ENCODE measurements around the gene SMPD2. TPM values are rescaled to one million over a fixed set of nuclear protein-coding genes. Genes with fewer than 3 reads are reported as not detected.

The SMPD2 gene
- total RNA-seq, 1 donor from 2014 or later, result 9.8 TPM

- DNase-seq (ENCODE audit: low spot score in 2 of 2, unreplicated experiment in 2 of 2), result no peak
- H3K4me3 Mint-ChIP-seq, result no peak overlapping the region
- H3K27me3 Mint-ChIP-seq (ENCODE audit: low read depth), result no peaks in the 10 kb centered on the region
- H3K27ac Mint-ChIP-seq, result no peak overlapping the region
- H3K4me1 Mint-ChIP-seq, result peaks cover 6% of the 10 kb centered on the region
- H3K36me3 Mint-ChIP-seq, result peaks cover 40% of the 10 kb centered on the region
- H3K9me3 Mint-ChIP-seq, result no peaks in the 10 kb centered on the region
- TF ChIP-seq CTCF (IDR thresholded peaks at IDR 0.05; ENCODE audit: unreplicated experiment), result no peak
Measured at GRCh38 chr6:109473120-109473519, 32.6 kb downstream of the SMPD2 start.

GRCh38 chr6:109474995-109475394 lies 34.5 kb downstream of the SMPD2 start:
- H3K4me1 Mint-ChIP-seq, result peaks cover 21% of the 10 kb centered on the region
- no peak for DNase-seq (ENCODE audit: low spot score in 2 of 2, unreplicated experiment in 2 of 2)
- H3K36me3 Mint-ChIP-seq, result peaks cover 46% of the 10 kb centered on the region
- no peak overlapping the region for H3K27ac Mint-ChIP-seq
- no peaks in the 10 kb centered on the region for H3K9me3 Mint-ChIP-seq
- no peak for TF ChIP-seq CTCF (IDR thresholded peaks at IDR 0.05; ENCODE audit: unreplicated experiment)
- H3K27me3 Mint-ChIP-seq (ENCODE audit: low read depth), result no peaks in the 10 kb centered on the region
- no peak overlapping the region for H3K4me3 Mint-ChIP-seq

- Mint-ChIP-seq H3K4me3 (no peak overlapping the region), H3K27ac (no peak overlapping the region), H3K36me3 (peaks cover 50% of the 10 kb centered on the region), H3K9me3 (no peaks in the 10 kb centered on the region), H3K4me1 (peaks cover 25% of the 10 kb centered on the region), H3K27me3 (ENCODE audit: low read depth) (no peaks in the 10 kb centered on the region)
- no peak for TF ChIP-seq CTCF (IDR thresholded peaks at IDR 0.05; ENCODE audit: unreplicated experiment)
- DNase-seq (ENCODE audit: low spot score in 2 of 2, unreplicated experiment in 2 of 2), result no peak
Measured at GRCh38 chr6:109475625-109476024, 35.1 kb downstream of the SMPD2 start.

GRCh38 chr6:109477184-109477583 lies 36.7 kb downstream of the SMPD2 start:
- no peak for TF ChIP-seq CTCF (IDR thresholded peaks at IDR 0.05; ENCODE audit: unreplicated experiment)
- Mint-ChIP-seq H3K9me3 (no peaks in the 10 kb centered on the region), H3K4me1 (peaks cover 36% of the 10 kb centered on the region), H3K27me3 (ENCODE audit: low read depth) (no peaks in the 10 kb centered on the region), H3K36me3 (peaks cover 46% of the 10 kb centered on the region), H3K4me3 (no peak overlapping the region), H3K27ac (no peak overlapping the region)
- DNase-seq (ENCODE audit: low spot score in 2 of 2, unreplicated experiment in 2 of 2), result no peak

- peaks cover 41% of the 10 kb centered on the region for H3K36me3 Mint-ChIP-seq
- H3K9me3 Mint-ChIP-seq, result no peaks in the 10 kb centered on the region
- H3K4me1 Mint-ChIP-seq, result peaks cover 38% of the 10 kb centered on the region
- no peak for DNase-seq (ENCODE audit: low spot score in 2 of 2, unreplicated experiment in 2 of 2)
- TF ChIP-seq CTCF (IDR thresholded peaks at IDR 0.05; ENCODE audit: unreplicated experiment), result no peak
- peak overlapping the region; percentile 68 for H3K27ac Mint-ChIP-seq
- no peaks in the 10 kb centered on the region for H3K27me3 Mint-ChIP-seq (ENCODE audit: low read depth)
- H3K4me3 Mint-ChIP-seq, result no peak overlapping the region
Measured at GRCh38 chr6:109477725-109478124, 37.2 kb downstream of the SMPD2 start.

- Mint-ChIP-seq H3K36me3 (peaks cover 37% of the 10 kb centered on the region), H3K4me1 (peaks cover 38% of the 10 kb centered on the region), H3K27ac (peak overlapping the region; percentile 68), H3K9me3 (no peaks in the 10 kb centered on the region), H3K4me3 (no peak overlapping the region), H3K27me3 (ENCODE audit: low read depth) (no peaks in the 10 kb centered on the region)
- no peak for TF ChIP-seq CTCF (IDR thresholded peaks at IDR 0.05; ENCODE audit: unreplicated experiment)
- no peak for DNase-seq (ENCODE audit: low spot score in 2 of 2, unreplicated experiment in 2 of 2)
Measured at GRCh38 chr6:109478222-109478805, 37.8 kb downstream of the SMPD2 start.

Measured in mesothelial cell of epicardium (in vitro differentiated cells).